Measurements from ENCODE around the gene ACADVL. TPM values are rescaled to one million over a fixed set of nuclear protein-coding genes. Genes with fewer than 3 reads are reported as not detected.
"Not testable (repeated sequence)": the region's sequence is repeated elsewhere in the genome, so short reads cannot be mapped to it uniquely, and the experiment has no call there.

The ACADVL gene
- total RNA-seq, 1 donor from 2014 or later = 86.7 TPM

DNA sequence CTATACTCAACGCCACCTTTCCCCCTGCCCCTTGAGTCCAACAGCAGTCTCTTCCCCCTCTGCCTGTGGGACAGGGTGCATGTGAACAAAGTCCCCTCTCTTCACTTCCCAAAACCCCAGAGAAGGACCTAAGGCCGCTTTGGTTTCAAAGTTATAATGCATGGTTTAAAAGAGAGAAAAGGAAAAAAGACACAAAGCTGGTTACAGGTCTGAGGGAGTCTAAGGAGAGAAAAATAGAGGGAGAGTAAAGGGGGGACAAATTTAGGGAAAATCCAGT lies 23.7 kb downstream of the ACADVL start:
- Histone ChIP-seq H4K20me1 (ENCODE audit: low read depth) (peaks cover 8% of the 10 kb centered on the region), H3K79me2 (ENCODE audit: low read depth) (peaks cover 52% of the 10 kb centered on the region), H2AFZ (replicated peaks) (no peak overlapping the region), H3K9ac (no peak overlapping the region), H3K36me3 (no peaks in the 10 kb centered on the region), H3K27me3 (no peaks in the 10 kb centered on the region), H3K9me3 (ENCODE audit: low read depth) (no peaks in the 10 kb centered on the region), H3K4me1 (peaks cover 18% of the 10 kb centered on the region), H3K4me3 (peak overlapping the region; percentile 82), H3F3A (ENCODE audit: low read depth) (peaks cover 47% of the 10 kb centered on the region), H3K4me2 (peak overlapping the region; percentile 88), H3K27ac (peak overlapping the region; percentile 1)
- Mint-ChIP-seq H3K27ac (peak overlapping the region; percentile 43), H3K9me3 (no peaks in the 10 kb centered on the region), H3K36me3 (peaks cover 26% of the 10 kb centered on the region), H3K27me3 (ENCODE audit: insufficient read depth, low read depth) (peaks cover 7% of the 10 kb centered on the region), H3K4me3 (peak overlapping the region; percentile 99), H3K4me1 (peaks cover 32% of the 10 kb centered on the region)
- DNase-seq (ENCODE audit: low spot score) = no peak
- TF ChIP-seq, protein P1, sequence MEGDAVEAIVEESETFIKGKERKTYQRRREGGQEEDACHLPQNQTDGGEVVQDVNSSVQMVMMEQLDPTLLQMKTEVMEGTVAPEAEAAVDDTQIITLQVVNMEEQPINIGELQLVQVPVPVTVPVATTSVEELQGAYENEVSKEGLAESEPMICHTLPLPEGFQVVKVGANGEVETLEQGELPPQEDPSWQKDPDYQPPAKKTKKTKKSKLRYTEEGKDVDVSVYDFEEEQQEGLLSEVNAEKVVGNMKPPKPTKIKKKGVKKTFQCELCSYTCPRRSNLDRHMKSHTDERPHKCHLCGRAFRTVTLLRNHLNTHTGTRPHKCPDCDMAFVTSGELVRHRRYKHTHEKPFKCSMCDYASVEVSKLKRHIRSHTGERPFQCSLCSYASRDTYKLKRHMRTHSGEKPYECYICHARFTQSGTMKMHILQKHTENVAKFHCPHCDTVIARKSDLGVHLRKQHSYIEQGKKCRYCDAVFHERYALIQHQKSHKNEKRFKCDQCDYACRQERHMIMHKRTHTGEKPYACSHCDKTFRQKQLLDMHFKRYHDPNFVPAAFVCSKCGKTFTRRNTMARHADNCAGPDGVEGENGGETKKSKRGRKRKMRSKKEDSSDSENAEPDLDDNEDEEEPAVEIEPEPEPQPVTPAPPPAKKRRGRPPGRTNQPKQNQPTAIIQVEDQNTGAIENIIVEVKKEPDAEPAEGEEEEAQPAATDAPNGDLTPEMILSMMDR (IDR thresholded peaks at IDR 0.05) = no peak
- no peak for TF ChIP-seq EZH2phosphoT487 (IDR thresholded peaks at IDR 0.05)
- no peak for TF ChIP-seq EZH2 (IDR thresholded peaks at IDR 0.05)

DNA sequence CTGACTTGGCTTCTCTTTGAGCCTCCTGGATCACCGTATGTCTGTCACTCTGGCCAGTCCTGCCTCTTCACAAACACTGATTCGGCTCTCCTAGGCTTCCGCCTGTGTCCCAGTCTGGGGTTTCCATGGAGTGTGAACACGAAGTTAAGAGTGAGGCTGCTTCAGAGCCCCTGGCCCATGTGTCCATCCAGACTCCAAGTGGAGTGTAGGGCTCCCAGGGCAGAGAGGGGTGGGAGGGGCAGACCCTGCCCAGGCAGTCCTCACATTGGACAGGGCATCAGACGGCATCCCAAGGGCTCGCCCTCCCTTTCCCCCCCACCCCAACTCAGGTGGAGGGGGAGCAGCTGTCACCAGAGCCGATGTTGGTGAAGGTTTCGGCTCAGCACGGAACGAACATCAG lies 24.1 kb downstream of the ACADVL start:
- H3K79me2 ChIP-seq (ENCODE audit: low read depth) = peaks cover 52% of the 10 kb centered on the region
- H3K4me1 Mint-ChIP-seq = peaks cover 37% of the 10 kb centered on the region
- peaks cover 18% of the 10 kb centered on the region for H3K4me1 ChIP-seq
- H3K36me3 ChIP-seq; H2AFZ ChIP-seq (replicated peaks); H3K27me3 ChIP-seq; H3K9me3 Mint-ChIP-seq; H3K27ac ChIP-seq; H3K9me3 ChIP-seq (ENCODE audit: low read depth); H3K27me3 Mint-ChIP-seq (ENCODE audit: insufficient read depth, low read depth); DNase-seq (ENCODE audit: low spot score); H3K4me2 ChIP-seq; H3K9ac ChIP-seq; H3K4me3 ChIP-seq; H3K27ac Mint-ChIP-seq: not testable (repeated sequence)
- H3K36me3 Mint-ChIP-seq = peaks cover 28% of the 10 kb centered on the region
- H3K4me3 Mint-ChIP-seq = peak overlapping the region; percentile 72
- H4K20me1 ChIP-seq (ENCODE audit: low read depth) = peaks cover 13% of the 10 kb centered on the region
- peaks cover 47% of the 10 kb centered on the region for H3F3A ChIP-seq (ENCODE audit: low read depth)

DNA sequence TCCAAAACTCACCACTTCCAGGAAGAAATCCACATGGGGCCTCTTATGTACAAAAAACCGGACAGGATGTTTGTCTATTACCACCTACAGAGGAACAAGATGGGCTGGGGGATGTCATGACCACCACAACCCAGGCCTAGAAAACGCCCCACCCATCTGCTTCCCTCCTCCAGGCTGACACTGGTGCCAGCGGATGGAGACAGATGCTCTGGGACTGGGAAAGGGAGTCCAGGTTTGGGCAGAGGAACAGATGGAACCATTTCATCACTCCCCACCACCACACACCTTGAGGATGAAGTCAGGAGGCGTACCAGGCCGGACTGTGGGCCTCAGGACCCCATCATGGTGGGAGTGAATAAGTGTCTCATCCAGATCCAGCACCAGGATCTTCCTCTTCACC lies 27.0 kb downstream of the ACADVL start:
- Histone ChIP-seq H3K79me2 (ENCODE audit: low read depth) (peaks cover 52% of the 10 kb centered on the region), H3K27ac (no peak overlapping the region), H3K9me3 (ENCODE audit: low read depth) (no peaks in the 10 kb centered on the region), H2AFZ (replicated peaks) (no peak overlapping the region), H3K9ac (no peak overlapping the region), H3K36me3 (no peaks in the 10 kb centered on the region), H3F3A (ENCODE audit: low read depth) (peaks cover 32% of the 10 kb centered on the region), H3K27me3 (no peaks in the 10 kb centered on the region), H4K20me1 (ENCODE audit: low read depth) (peaks cover 34% of the 10 kb centered on the region), H3K4me3 (no peak overlapping the region), H3K4me2 (no peak overlapping the region), H3K4me1 (peaks cover 14% of the 10 kb centered on the region)
- H3K9me3 Mint-ChIP-seq = no peaks in the 10 kb centered on the region
- H3K4me3 Mint-ChIP-seq = peak overlapping the region; percentile 5
- no peak for DNase-seq (ENCODE audit: low spot score)
- peaks cover 24% of the 10 kb centered on the region for H3K36me3 Mint-ChIP-seq
- TF ChIP-seq EZH2 (IDR thresholded peaks at IDR 0.05) (no peak), EZH2phosphoT487 (IDR thresholded peaks at IDR 0.05) (no peak)
- TF ChIP-seq, protein P1 (IDR thresholded peaks at IDR 0.05) = no peak
- peaks cover 13% of the 10 kb centered on the region for H3K27me3 Mint-ChIP-seq (ENCODE audit: insufficient read depth, low read depth)
- H3K4me1 Mint-ChIP-seq = peaks cover 35% of the 10 kb centered on the region
- no peak overlapping the region for H3K27ac Mint-ChIP-seq

DNA sequence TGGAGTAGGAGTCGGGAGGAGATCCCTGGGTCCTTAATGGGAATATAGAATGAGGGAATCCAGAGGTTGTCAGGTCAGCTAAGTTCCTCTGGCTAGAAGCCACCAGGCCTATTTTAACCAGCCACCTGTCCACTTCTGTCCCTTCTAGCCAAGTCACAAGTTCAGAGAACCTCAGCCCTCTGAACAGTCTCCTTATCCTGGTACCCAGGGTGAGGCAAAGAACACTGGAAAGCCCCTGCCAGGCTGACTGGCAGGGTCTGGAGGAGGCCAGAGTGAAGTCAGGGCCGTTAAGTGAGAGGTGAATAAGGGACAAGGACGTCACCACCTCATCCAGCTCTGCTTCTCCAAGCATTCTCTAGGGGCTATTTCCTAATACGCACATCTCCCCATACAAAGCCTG lies 29.1 kb downstream of the ACADVL start:
- no peak for DNase-seq (ENCODE audit: low spot score)
- Histone ChIP-seq H3K4me1 (peaks cover 16% of the 10 kb centered on the region), H3K9me3 (ENCODE audit: low read depth) (no peaks in the 10 kb centered on the region), H3K4me2 (no peak overlapping the region), H3K27ac (no peak overlapping the region), H3K27me3 (no peaks in the 10 kb centered on the region), H3K4me3 (no peak overlapping the region), H2AFZ (replicated peaks) (no peak overlapping the region), H3K9ac (peak overlapping the region; percentile 24), H3K79me2 (ENCODE audit: low read depth) (peaks cover 61% of the 10 kb centered on the region), H4K20me1 (ENCODE audit: low read depth) (peaks cover 34% of the 10 kb centered on the region), H3F3A (ENCODE audit: low read depth) (peaks cover 32% of the 10 kb centered on the region), H3K36me3 (no peaks in the 10 kb centered on the region)
- Mint-ChIP-seq H3K9me3 (no peaks in the 10 kb centered on the region), H3K4me3 (peak overlapping the region; percentile 89), H3K4me1 (peaks cover 32% of the 10 kb centered on the region), H3K27me3 (ENCODE audit: insufficient read depth, low read depth) (peaks cover 12% of the 10 kb centered on the region), H3K36me3 (peaks cover 24% of the 10 kb centered on the region), H3K27ac (no peak overlapping the region)
- TF ChIP-seq EZH2phosphoT487 (IDR thresholded peaks at IDR 0.05) (no peak), EZH2 (IDR thresholded peaks at IDR 0.05) (no peak)
- TF ChIP-seq, protein P1 (IDR thresholded peaks at IDR 0.05) = no peak
